SU-DHL-6 (cell line): ENCODE measurements around the gene ATOSB.

Experiments
- H2AFZ ChIP-seq: fragments of 200-600 bp; sonication (generic); 2 replicates; pipeline ENCODE4 v1.6.1; 2014; ENCODE audit warnings: low read depth, mild to moderate bottlenecking, moderate library complexity, mixed read lengths, antibody characterized with exemption, low read length; ENCODE audit not compliant: severe bottlenecking
- H3F3A ChIP-seq: fragments of 200-600 bp; shearing (Covaris generic); 2 replicates; pipeline ENCODE4 v1.6.0; 2016; ENCODE audit warnings: antibody characterized with exemption, mild to moderate bottlenecking; ENCODE audit not compliant: insufficient read depth
- H3K27ac ChIP-seq: fragments of 200-600 bp; sonication (generic); 2 replicates; pipeline ENCODE4 v1.5.1; 2016; ENCODE audit warnings: low read depth, mild to moderate bottlenecking, low read length, moderate library complexity, mixed read lengths
- H3K27me3 ChIP-seq: fragments of 200-600 bp; sonication (generic), shearing (Covaris generic); 2 replicates; pipeline ENCODE4 v1.6.0; 2014; ENCODE audit warnings: mild to moderate bottlenecking, low read length
- H3K36me3 ChIP-seq: fragments of 200-600 bp; sonication (generic); 2 replicates; pipeline ENCODE4 v1.6.1; 2014; ENCODE audit warnings: mild to moderate bottlenecking, low read length, mixed read lengths
- H3K4me2 ChIP-seq: fragments of 300-600, 200-600 bp; shearing (Covaris generic), sonication (generic); 2 replicates; pipeline ENCODE4 v1.6.0; 2014; ENCODE audit warnings: low read length, low read depth, mild to moderate bottlenecking; ENCODE audit not compliant: poor library complexity, severe bottlenecking
- H3K4me3 ChIP-seq: fragments of 200-600 bp; sonication (generic); 2 replicates; pipeline ENCODE4 v1.5.1; 2014; ENCODE audit warnings: antibody characterized with exemption, low read length, mild to moderate bottlenecking, mixed read lengths; ENCODE audit not compliant: insufficient read depth, poor library complexity, severe bottlenecking
- H3K79me2 ChIP-seq: fragments of 200-600 bp; sonication (generic); 2 replicates; pipeline ENCODE4 v1.6.1; 2014; ENCODE audit warnings: mild to moderate bottlenecking, low read length, moderate library complexity; ENCODE audit not compliant: insufficient read depth
- H3K9ac ChIP-seq: fragments of 200-600 bp; sonication (generic); 2 replicates; pipeline ENCODE4 v1.7.0; 2014; ENCODE audit warnings: mild to moderate bottlenecking, low read length
- H3K9me2 ChIP-seq: fragments of 200-600 bp; sonication (generic); replicated peaks from 2 replicates; pipeline ENCODE4 v1.6.1; 2014; ENCODE audit warnings: low read length; ENCODE audit not compliant: insufficient read depth
- H3K9me3 ChIP-seq: fragments of 200-600 bp; sonication (generic); 2 replicates; pipeline ENCODE4 v1.6.1; 2014; ENCODE audit warnings: low read length, mixed read lengths; ENCODE audit not compliant: insufficient read depth
- H4K20me1 ChIP-seq: fragments of 200-600 bp; sonication (generic); 2 replicates; pipeline ENCODE4 v1.6.1; 2014; ENCODE audit warnings: low read depth, mild to moderate bottlenecking, antibody characterized with exemption, low read length, moderate library complexity, mixed read lengths
- EZH2phosphoT487 ChIP-seq: fragments of 200-600 bp; sonication (generic), shearing (Covaris generic); conservative IDR thresholded peaks from 2 replicates; pipeline ENCODE4 v1.6.1; 2018; ENCODE audit warnings: mild to moderate bottlenecking, antibody characterized with exemption, low read length, moderate library complexity, mixed read lengths
- TF ChIP-seq, protein P1 (sequence below): fragments of 200-600 bp; sonication (generic); IDR thresholded peaks from one replicate; pipeline ENCODE4 v1.5.1; 2017; ENCODE audit warnings: antibody characterized with exemption, mild to moderate bottlenecking, low read length, moderate library complexity; ENCODE audit not compliant: insufficient read depth, poor library complexity, severe bottlenecking

ATOSB gene

GRCh38 chr9:35054871-35055644 is 60.6 kb downstream of the ATOSB start:
- Histone ChIP-seq H3K27me3 (no peaks in the 10 kb centered on the region), H2AFZ (no peak overlapping the region), H4K20me1 (no peaks in the 10 kb centered on the region), H3K4me2 (no peak overlapping the region), H3K4me3 (no peak overlapping the region), H3F3A (peaks cover 6% of the 10 kb centered on the region; the same call in 1 of the 2 replicates), H3K36me3 (peaks cover 29% of the 10 kb centered on the region; the same call in 1 of the 2 replicates), H3K9ac (no peak overlapping the region), H3K27ac (no peak overlapping the region), H3K9me2 (no peaks in the 10 kb centered on the region), H3K9me3 (no peaks in the 10 kb centered on the region), H3K79me2 (no peaks in the 10 kb centered on the region)
- no peak for TF ChIP-seq EZH2phosphoT487
- TF ChIP-seq, protein P1, sequence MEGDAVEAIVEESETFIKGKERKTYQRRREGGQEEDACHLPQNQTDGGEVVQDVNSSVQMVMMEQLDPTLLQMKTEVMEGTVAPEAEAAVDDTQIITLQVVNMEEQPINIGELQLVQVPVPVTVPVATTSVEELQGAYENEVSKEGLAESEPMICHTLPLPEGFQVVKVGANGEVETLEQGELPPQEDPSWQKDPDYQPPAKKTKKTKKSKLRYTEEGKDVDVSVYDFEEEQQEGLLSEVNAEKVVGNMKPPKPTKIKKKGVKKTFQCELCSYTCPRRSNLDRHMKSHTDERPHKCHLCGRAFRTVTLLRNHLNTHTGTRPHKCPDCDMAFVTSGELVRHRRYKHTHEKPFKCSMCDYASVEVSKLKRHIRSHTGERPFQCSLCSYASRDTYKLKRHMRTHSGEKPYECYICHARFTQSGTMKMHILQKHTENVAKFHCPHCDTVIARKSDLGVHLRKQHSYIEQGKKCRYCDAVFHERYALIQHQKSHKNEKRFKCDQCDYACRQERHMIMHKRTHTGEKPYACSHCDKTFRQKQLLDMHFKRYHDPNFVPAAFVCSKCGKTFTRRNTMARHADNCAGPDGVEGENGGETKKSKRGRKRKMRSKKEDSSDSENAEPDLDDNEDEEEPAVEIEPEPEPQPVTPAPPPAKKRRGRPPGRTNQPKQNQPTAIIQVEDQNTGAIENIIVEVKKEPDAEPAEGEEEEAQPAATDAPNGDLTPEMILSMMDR: no peak

- no peak for TF ChIP-seq EZH2phosphoT487
- TF ChIP-seq, protein P1: no peak
- H2AFZ ChIP-seq: no peak overlapping the region
- H3K36me3 ChIP-seq: peaks cover 23% of the 10 kb centered on the region; the same call in 1 of the 2 replicates
- H3K9ac ChIP-seq: no peak overlapping the region
- no peaks in the 10 kb centered on the region for H3K27me3 ChIP-seq
- no peak overlapping the region for H3K4me3 ChIP-seq
- H3K27ac ChIP-seq: no peak overlapping the region
- H3F3A ChIP-seq: peaks cover 6% of the 10 kb centered on the region; the same call in 1 of the 2 replicates
- no peaks in the 10 kb centered on the region for H3K79me2 ChIP-seq
- no peaks in the 10 kb centered on the region for H3K9me2 ChIP-seq
- H4K20me1 ChIP-seq: no peaks in the 10 kb centered on the region
- H3K9me3 ChIP-seq: no peaks in the 10 kb centered on the region
- no peak overlapping the region for H3K4me2 ChIP-seq
Observed at GRCh38 chr9:35054185-35054835, 61.4 kb downstream of the ATOSB start.
